ENCODE measurements around the gene EHD1.

DNA sequence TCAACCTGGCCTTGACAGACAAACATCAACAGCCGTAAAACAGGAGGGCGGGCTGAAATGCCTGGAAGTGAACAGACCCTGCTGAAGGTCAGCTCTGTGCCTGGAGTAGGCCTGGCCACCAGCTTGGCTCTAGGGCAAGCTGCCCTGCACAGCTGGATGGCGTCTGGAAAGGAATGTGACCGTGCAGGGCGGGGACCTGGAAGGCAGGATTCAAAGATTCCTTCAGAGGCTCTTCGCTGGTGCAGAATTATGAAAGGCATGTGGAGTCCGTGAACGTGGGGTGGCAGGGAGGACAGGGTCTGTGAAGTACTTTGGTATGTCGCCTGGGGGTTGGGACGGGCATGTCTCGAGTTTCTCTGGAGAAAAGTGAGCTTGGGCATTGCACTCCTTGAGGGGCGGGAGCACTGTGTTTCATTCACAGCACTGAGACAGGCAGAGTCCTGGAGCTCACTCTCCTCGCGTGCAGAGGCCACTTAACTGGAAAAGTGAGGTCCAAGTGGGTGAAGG is 1.5 kb downstream of the EHD1 start:
- TF ChIP-seq, protein P1, sequence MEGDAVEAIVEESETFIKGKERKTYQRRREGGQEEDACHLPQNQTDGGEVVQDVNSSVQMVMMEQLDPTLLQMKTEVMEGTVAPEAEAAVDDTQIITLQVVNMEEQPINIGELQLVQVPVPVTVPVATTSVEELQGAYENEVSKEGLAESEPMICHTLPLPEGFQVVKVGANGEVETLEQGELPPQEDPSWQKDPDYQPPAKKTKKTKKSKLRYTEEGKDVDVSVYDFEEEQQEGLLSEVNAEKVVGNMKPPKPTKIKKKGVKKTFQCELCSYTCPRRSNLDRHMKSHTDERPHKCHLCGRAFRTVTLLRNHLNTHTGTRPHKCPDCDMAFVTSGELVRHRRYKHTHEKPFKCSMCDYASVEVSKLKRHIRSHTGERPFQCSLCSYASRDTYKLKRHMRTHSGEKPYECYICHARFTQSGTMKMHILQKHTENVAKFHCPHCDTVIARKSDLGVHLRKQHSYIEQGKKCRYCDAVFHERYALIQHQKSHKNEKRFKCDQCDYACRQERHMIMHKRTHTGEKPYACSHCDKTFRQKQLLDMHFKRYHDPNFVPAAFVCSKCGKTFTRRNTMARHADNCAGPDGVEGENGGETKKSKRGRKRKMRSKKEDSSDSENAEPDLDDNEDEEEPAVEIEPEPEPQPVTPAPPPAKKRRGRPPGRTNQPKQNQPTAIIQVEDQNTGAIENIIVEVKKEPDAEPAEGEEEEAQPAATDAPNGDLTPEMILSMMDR (IDR thresholded peaks at IDR 0.05) = no peak
- no peak for TF ChIP-seq POLR2A (IDR thresholded peaks at IDR 0.05)
- TF ChIP-seq POLR2AphosphoS5 (IDR thresholded peaks at IDR 0.05) = peak in 2 of 3 donors; percentile 16 to 20

Measured in breast epithelium (tissue), 3 donors.